Measurements from ENCODE around the gene NRCAM.

The NRCAM gene

DNA sequence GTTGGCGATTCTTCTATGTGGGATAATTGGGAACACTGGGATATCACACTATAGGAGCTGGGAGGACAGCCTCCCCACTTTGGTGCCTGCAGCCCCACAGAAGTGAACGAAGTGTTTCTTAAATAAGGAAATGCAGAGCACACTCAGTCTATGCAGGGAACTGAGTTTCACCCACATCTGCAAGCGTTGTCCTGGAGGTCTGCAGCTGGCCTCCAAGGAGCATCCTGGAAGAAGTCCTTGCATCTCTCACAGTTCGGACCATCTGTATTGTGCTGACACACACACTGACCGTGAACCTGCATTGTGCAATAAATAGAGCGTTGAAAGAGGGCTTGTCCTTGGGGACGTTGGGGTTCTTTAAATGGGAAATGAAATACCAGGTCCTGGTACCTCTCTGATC lies 351.9 kb downstream of the NRCAM start:
- in situ Hi-C loops (cut with HindIII; ENCODE audit: low sequenced_read_pairs): no loop called here

DNA sequence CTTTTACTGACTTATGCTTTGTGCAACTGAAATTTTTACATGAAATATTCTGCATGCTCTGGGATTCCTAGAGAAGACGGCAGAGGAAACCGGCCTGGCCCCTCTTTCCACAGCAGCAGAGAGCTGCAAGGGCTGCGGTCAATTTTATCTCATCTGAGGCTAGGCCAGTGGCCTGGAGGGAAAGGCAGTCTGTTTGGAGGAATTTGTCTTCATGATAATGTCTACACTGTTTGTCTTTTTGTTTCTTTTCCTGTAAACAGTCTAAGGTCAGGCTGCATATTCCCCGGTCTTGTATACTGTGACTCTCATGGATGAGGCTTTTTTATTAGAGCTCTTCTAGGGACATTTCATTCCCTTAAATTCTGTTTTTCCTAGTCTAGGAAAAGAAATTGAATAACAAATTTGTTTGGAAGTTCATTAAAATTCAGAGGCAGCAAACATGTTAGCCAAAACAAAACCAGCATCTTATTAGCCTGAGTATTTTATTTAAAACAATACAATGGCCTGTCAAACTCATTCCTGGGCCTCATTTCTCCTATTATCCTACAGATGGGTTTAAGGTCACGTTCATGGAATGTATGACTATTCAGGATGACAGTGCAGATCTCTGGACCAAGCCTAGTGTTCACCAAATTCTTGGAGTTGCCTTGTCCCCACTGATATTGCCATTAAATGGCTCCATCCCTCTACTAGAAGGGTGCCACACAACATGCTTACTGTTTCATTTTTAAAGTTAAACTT lies 352.5 kb downstream of the NRCAM start:
- in situ Hi-C loops (cut with HindIII; ENCODE audit: low sequenced_read_pairs): no loop called here

DNA sequence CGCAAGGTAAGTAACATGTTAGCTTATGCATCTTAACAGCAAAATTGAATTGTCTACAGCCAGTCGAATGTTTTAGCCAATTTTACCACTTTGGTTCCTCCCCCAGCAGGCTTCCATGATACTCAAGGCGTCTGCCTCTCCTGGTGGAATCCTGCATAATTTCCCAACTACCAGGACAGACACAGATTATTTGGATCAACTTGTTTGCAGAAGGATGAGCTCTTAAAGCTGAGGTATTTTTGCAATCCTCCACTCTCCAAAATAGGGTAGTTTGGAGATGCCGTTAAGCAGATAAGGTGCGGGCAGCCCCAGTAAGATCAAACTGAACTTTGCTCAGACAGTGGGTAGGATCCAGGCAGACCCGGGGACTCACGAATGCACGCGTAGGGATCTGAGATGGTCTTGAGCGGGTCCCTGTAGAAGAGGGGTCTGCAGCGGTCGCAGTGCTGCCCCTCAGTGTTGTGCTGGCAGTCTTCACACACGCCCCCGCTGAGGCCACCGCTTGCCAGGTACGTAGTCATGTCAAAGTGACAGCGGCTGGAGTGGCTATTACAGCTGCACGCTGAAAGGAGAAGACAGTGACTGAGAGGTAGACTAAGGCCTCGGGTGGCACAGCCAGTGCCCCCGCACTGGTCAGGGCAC lies 353.4 kb downstream of the NRCAM start:
- in situ Hi-C loops (cut with HindIII; ENCODE audit: low sequenced_read_pairs): no loop called here

DNA sequence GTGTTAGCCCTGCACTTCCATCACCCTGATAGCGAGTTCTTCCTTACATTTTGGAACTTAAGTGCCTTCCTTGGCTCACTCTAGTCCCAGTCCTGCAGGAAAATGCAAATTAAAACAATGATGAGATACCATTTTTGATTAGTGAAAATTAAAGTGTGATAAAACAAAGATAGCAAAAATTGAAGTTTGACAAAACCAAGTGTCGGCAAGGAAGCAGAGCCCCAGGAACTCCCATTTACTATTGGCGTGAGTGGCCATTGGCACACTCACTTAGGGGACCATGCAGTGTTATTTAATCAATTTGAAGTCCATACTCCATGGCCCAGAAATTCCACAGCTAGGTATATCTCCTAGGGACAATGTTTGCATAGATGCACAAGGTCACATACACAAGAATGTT lies 354.5 kb downstream of the NRCAM start:
- in situ Hi-C loops (cut with HindIII; ENCODE audit: low sequenced_read_pairs): no loop called here

DNA sequence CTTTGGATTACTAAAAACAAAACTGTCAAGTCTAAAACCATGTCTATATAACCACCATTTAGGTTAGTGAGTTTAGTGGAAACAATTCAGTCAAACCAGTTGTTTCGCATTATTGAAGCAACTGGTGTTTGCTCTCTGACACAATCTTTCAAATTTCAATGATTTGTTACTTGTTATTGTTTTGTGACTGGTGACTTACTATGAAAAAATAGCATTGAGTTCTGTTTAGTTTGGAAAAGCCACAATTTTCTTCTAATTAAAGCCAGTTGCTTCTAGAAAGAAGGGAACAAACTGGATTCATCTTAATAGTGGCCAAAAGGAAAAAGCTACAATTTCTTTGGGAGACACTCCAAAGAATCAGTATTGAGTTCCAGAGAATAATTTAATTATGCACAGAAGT lies 356.5 kb downstream of the NRCAM start:
- in situ Hi-C loops (cut with HindIII; ENCODE audit: low sequenced_read_pairs): no loop called here

DNA sequence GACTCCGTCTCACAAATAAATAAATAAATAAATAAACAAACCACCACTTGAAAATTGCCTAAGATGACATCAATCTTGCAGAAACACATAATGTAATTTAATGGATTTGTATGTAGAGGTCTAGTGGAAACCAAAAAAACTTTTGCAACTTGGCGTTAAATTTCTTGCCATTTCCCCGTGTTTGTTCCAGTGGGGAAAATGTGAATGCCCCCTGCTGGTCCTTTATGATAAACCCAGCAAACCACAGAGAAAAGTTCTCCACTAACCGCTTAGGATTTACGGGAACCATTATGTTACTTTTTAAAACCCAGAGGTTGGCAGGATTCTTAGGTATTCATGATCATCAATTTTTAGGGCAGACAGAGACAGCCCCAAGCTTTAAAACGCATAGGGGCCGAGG lies 358.5 kb downstream of the NRCAM start:
- in situ Hi-C loops (cut with HindIII; ENCODE audit: low sequenced_read_pairs): no loop called here
